H1 (cell line): ENCODE results near the gene GLB1L2. TPM values are rescaled to one million over a fixed set of nuclear protein-coding genes. Genes with fewer than 3 reads are reported as not detected.

Experiments used
- ASH2L ChIP-seq: fragments of 200-600, 300-600 bp; sonication (generic); IDR thresholded peaks from one replicate; pipeline ENCODE4 v1.7.1; 2017; ENCODE audit warnings: low read length
- CBX5 ChIP-seq: fragments of 300-800, 300-1000 bp; sonication (generic); IDR thresholded peaks from 2 replicates; pipeline ENCODE4 v1.7.1; 2016; ENCODE audit warnings: antibody characterized with exemption, low read length, low read depth
- EGR1 ChIP-seq: IDR thresholded peaks from 2 replicates; pipeline ENCODE4 v1.6.1; 2011; ENCODE audit warnings: low read depth, low read length, borderline replicate concordance
- SAP30 ChIP-seq: fragments of 300-600 bp; sonication (generic); IDR thresholded peaks from 2 replicates; pipeline ENCODE4 v1.7.1; 2012; ENCODE audit warnings: low read length, moderate library complexity, mild to moderate bottlenecking, inconsistent platforms; ENCODE audit not compliant: insufficient read depth, insufficient replicate concordance
- SIX5 ChIP-seq: IDR thresholded peaks from 2 replicates; pipeline ENCODE4 v1.6.1; 2011; ENCODE audit warnings: mild to moderate bottlenecking, low read depth, low read length
- polyA plus RNA-seq, 7 experiments: library from polyadenylated mRNA; depleted of rRNA in 3 of 7; stranded (reverse) in 5 of 7; unstranded in 2 of 7; fragments of >200 nt in 5 of 7; fragments of 200-250 nt in 2 of 7; gene quantifications; 1 replicate in 5 of 7; 2 replicates in 1 of 7; 4 replicates in 1 of 7; pipeline versions ENCODE4 v1.2.1 to v1.2.3, GENCODE V29; 2011 to 2013; ENCODE audit warnings: missing spikeins in 2 of 7, mixed read lengths in 2 of 7
- total RNA-seq: library from RNA; stranded (reverse); fragmentation: NEBNext Ultra II Directional; extraction: Animal tissue kit (Norgen Biotek cat#: 25700); gene quantifications from 2 replicates; pipeline ENCODE4 v1.2.1, GENCODE V29; 2021
- TF ChIP-seq, protein P1 (sequence below): IDR thresholded peaks from 2 replicates; pipeline ENCODE4 v1.6.1; 2012; ENCODE audit warnings: inconsistent platforms

Gene GLB1L2
- total and polyA plus RNA-seq, 2 of the 8 experiments (the other 6 are each of a cell fraction or from before 2014, with no cell fraction given): 4.4 to 7.9 TPM

DNA sequence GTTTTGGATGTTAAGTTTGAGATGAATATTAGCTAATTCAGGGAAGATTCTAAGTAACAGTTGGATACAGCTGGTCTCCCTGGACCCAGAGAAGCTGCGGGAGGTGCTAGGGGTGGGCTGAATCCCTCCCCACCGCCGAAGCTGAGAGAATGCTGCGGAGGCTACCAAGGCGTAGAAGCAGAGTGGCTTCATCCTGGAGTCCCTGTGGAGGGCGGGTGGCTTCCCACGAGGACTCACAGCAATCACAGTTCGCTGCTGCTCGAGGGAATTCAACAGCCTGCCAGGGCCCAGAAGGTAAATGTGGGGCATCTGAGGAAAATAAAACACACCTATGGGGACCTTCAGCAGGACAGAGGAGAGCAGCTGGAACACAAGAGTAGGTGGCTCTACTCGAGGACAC, 91.3 kb downstream of the GLB1L2 start (continued):
- TF ChIP-seq, protein P1, sequence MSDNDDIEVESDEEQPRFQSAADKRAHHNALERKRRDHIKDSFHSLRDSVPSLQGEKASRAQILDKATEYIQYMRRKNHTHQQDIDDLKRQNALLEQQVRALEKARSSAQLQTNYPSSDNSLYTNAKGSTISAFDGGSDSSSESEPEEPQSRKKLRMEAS: no peak
- TF ChIP-seq SIX5 (no peak), EGR1 (no peak), ASH2L (no peak), CBX5 (no peak), SAP30 (no peak)
